Effector CD8-positive, alpha-beta T cell (primary cell): ENCODE data around the gene ETFA.
"Not testable (repeated sequence)": the region's sequence is repeated elsewhere in the genome, so short reads cannot be mapped to it uniquely, and the experiment has no call there.

Source experiments
- DNase-seq: peaks from one replicate; lab custom pipeline; 2025; lab: John Stamatoyannopoulos, UW

ETFA gene

GRCh38 chr15:76327191-76328105, 16.2 kb upstream of the ETFA start:
- DNase-seq, result no peak

DNA sequence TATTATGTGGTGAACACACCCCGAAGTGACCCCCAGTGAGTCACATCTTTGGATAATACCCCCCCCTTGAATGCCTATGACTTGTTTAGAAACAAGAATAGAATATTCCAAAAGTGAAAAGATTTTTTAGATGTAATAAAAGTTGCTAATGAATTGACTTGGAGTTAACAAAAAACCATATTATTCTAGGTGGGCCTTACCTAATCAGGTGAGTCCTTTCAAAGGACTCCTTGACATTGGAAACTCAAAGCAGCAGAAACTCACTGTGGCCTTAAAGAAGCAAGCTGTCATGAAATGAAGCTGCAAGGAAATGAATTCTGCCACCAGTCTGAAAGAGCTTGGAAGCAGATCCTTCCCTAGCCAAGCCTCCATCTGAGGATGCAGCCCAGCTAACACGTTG, 14.4 kb upstream of the ETFA start:
- DNase-seq, result no peak

GRCh38 chr15:76324066-76324465, 12.8 kb upstream of the ETFA start:
- no peak for DNase-seq

- DNase-seq, result no peak
Measured at GRCh38 chr15:76321602-76322001, 10.3 kb upstream of the ETFA start.

DNA sequence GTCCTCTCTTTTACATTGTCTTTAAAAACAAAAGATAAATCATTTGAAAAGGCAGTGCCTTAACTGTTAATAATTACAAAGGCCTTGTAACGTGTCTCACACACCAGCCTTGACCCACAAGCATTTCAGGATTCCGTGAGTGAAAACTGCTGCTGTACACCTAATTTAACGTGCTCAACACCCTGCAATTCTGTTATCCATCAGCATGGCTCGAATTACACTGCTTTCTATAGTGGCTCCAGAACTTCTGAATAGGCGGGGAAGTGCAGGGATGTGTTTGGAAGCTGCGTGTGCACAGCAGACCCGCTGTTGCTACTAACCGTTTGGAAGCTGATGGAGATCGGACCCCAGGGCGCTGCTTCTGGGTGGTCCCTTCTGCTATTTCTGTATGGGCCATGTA, 9.9 kb upstream of the ETFA start:
- no peak for DNase-seq

DNA sequence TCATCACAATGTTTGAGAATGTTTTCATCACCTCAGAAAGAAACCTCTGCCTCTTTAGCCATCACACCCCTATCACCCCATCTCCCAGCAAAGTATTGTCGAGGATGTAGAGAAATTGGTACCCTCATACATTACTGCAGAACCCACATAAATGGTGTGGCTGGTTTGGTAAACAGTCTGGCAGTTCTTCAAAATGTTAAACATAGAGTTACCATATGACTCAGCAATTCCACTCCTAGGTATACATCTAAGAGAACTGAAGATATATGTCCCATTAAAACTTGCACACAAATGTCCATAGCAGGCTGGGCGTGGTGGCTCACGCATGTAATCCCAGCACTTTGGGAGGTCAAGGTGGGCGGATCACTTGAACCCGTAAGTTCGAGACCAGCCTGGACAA, 8.7 kb upstream of the ETFA start:
- DNase-seq, result no peak

DNA sequence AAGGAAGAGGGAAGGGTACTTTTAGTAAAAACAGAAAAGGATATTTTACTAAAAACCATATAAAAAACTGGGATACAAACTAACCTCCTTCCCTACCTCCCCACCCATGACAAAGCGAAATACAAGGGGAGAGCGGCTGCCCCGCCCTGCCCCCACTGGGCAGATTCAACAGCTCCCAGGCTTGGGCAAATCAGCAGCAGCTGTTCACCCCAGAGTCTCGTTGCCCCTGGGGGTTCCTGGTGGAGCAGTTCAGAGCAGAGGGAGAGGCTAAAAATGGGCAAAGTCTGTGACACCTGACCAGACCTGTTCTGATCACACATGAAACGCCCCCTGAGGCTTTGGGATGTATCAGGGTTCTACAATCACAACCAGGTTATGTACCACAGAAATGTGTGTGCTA, 2.5 kb upstream of the ETFA start:
- no peak for DNase-seq

DNA sequence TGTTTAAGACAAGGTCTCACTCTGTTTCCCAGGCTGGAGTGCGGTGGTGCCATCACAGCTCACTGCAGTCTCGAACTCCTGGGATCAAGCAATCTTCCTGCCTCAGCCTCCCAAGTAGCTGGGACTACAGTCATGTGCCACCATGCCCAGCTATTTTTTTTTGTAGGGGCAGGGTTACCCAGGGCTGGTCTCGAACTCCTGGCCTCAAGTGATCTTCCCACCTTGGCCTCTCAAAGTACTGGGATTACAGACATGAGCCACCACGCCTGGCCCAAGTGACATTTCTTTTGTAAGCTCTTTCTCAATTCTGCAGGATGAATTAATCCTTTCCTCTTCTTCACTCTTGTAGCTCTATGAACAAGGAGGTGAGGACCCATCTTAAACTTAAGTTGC, 1.9 kb upstream of the ETFA start:
- not testable (repeated sequence) for DNase-seq

DNA sequence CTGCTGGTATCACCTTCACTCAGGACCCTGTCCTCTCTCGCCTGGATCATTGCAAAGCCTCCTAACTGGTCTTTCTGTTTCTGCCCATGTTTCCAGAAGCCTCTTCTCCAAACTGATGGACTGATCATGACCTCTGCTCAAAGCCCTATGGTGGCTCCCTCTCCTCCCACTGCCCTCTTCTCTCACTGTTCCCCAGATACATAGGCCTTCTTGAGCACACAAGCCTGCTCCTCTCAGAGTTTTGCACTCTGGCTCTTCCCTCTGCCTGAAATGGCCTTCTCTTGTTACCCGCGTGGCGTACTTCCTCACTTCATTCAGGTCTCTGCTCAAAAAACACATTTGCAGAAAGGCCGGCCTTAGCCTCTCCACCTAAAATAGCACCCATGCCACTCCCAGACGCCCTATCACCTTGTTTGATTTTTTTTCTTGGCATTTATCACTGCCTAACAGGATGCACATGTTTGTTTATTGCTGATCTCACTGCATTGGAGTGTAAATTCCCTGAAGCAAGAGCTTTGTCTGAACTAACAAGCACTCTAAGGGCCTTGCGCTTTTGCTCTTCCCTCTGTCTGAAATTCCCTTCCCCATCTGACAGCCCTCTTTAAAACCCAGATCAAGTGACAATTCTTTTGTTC, 1.4 kb upstream of the ETFA start:
- DNase-seq, result no peak

DNA sequence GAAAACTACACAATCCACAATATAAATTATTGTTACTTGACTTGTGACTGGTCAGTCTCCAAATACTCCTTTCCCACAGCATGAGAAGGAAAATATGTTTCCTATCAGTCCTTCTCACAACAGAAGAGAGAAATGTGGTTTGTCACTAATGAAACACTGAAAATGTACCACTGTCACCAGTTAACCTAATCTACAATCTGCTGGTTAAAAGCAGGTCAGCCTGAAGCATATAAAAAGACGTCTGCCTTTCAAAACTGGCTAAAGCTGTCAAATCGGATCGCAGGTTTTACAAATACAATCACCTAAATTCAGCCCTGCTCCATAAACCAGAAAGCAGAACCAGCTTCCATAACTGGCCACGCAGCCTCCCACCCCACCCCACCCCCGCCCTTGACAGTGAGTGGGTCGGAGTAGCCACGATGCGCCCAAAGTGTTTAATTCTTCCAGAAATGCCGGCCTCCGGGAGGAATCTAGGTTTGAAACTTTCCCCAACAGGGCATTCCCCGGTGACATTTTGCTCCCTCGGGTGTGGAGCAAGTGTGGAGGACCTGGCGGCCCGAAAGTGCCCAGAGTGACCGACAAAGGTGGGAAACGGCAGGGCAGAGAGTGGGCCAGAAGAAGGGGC, 682 bp downstream of the ETFA start:
- no peak for DNase-seq

- DNase-seq, result no peak
Measured at GRCh38 chr15:76309601-76310330, 1.5 kb downstream of the ETFA start.

DNA sequence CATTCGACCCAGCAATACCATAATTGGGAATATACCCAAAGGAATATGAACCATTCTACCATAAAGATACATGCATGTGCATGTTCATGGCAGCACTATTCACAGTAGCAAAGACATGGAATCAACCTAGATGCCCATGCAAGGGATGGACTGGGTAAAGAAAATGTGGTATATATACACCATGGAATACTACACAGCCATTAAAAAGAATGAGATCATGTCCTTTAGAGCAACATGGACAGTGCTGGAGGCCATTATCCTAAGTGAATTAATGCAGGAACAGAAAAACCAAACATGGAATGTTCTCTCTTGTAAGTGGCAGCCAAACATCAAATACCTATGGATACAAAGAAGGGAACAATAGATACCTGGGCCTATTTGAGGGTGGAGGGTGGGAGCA, 7.4 kb downstream of the ETFA start:
- DNase-seq, result no peak

GRCh38 chr15:76299786-76300185, 11.5 kb downstream of the ETFA start:
- no peak for DNase-seq

DNA sequence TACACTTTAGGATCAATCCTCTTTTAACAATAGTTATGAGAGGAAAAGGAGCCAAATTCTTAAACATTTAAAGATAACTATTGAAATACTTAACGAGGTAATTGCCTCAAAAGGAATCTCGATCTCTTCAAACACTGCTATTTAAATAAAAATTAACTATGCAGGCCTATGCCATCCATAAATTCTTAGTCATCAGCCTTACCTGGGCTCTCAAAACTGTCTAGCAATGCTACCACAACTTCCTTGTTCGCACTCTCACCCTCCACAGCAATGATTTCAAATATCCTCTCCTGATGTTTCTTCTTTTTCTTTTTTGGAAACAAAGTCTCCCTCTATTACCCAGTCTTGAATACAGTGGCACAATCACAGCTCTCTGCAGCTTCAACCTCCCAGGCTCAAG, 12.3 kb downstream of the ETFA start:
- DNase-seq, result no peak

GRCh38 chr15:76297951-76298350, 13.3 kb downstream of the ETFA start:
- DNase-seq, result not testable (repeated sequence)

DNA sequence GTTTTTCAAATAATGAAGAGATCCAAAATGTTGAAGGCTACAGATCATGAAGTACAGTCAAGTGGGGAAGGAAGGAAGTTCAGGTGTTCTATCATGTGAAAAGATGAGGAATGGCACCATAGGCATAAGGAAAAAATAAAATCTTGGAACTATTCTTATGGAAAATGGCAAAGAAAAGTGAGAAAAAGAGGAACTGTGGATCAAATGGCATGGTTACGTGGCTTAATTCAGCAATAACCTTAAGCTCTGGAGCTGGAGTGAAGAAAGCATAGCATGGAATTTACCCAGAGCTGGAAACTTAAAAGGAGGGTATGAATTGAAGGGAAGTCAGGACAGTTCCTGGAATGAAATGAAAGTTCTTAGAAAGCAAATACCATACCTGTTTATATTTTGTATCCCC, 14.4 kb downstream of the ETFA start:
- no peak for DNase-seq

DNA sequence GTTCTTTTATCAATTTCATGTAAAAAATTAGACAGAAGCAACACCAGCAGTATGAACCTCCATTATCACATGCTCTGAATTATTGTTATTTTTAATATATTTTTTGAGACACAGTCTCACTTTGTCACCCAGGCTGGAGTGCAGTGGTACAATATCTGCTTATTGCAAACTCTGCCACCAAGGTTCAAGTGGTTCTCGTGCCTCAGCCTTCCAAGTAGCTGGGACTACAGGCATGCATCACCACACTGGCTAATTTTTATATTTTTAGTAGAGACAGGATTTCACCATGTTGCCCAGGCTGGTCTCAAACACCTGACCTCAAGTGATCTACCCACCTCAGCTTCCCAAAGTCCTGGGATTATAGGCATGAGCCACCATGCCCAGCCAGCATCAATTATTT, 16.8 kb downstream of the ETFA start:
- DNase-seq, result not testable (repeated sequence)

DNA sequence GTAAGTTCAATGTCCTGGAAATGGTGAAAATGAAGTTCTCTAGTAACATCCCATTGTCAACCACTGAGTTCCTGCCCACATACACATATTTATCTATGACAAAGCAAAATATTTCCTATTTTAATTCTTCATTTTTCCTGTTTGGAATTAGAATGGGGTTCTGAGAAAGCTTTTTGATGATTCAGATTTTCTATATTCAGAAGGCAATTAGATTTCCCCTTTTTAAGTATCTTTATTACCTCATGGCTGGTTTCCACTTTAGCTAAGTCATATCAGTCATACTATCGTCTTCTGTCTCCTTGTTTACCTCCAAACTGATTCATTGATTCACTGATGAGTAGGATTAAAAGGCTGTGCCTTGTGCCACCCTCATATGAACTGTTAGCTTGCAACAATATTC, 17.9 kb downstream of the ETFA start:
- DNase-seq, result no peak

- DNase-seq, result no peak
Measured at GRCh38 chr15:76289582-76289981, 21.7 kb downstream of the ETFA start.

GRCh38 chr15:76286271-76286879, 24.9 kb downstream of the ETFA start:
- DNase-seq, result no peak

- DNase-seq, result no peak
Measured at GRCh38 chr15:76285241-76285825, 25.9 kb downstream of the ETFA start.

- no peak for DNase-seq
Measured at GRCh38 chr15:76282465-76282864, 28.8 kb downstream of the ETFA start.
